Stimulated activated CD4-positive, alpha-beta T cell treated with anti-CD3 and anti-CD28 coated beads, Interleukin-4, amount 100 ng/mL, for 1 hour (primary cell): ENCODE results near the gene PLA2R1.

ENCODE experiments used
- DNase-seq: peaks from one replicate; pipeline ENCODE4 v3.0.0-alpha.2; 2020

Gene PLA2R1

GRCh38 chr2:159891917-159892730, 170.3 kb downstream of the PLA2R1 start:
- no peak for DNase-seq

GRCh38 chr2:159891267-159891588, 171.2 kb downstream of the PLA2R1 start:
- DNase-seq, result no peak

DNA sequence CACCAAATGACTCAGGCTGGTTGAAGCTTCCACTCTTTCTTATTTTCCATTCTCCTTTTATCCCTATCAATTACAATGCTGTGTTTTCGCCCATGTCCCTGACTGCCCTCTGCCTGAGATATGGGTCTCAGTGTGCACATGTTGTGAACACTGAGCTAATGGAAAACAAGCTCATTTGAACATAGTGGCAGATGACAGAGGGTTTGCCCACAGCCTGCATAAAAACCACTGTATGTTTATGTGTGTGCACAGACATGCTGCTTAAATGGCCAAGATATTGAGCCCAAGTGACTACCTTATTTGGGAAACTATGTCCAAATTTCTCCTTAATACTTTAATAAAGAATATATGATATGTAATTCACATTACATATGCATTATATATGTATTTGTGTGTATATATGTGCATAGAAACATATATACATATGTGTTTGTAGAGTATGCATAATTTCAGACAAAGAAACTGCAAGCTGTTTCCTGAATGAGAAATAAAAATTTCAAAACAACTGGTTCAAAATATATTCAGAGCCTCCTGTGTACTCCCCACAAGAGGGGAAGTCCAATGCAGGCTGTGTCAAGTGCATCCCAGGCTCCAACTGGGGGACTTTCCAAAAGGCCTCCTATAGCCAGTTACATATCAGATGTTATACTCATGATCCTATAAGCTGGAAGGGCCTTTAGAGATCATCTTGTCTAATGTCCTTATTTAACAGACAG, 171.7 kb downstream of the PLA2R1 start:
- DNase-seq, result no peak

DNA sequence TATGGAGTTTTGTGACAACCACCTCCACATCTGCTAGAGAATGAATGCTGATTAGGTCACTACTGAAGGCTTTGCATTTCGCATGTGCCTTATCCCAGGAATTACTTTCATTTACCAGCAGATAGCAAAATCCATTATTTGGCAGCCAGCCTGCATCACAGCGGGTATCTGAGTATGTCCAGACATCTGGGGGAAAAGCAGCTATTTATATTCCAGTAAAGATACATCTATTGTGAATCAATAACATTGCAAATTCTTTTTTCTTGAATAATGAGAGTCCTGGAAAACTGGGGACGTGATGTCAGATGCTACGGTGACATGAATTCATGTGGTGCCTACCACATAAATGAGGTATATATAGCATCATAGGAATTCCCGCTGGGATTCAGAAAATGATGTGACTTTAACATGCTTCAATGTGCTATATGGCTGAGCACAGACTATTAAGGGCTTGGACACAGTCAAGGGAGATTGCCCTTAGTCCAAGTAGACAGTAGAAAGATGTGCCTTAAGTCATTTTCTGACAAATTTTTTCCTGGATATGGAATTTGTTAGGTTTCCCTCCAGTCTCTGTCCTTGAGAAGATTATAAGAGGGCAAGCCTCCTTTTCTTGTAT, 180.2 kb downstream of the PLA2R1 start:
- DNase-seq, result no peak
